CD4-positive, alpha-beta T cell treated with Interferon gamma for 1 hour (primary cell): Measurements from ENCODE around the gene PRLHR.
"Not testable (repeated sequence)": the region's sequence is repeated elsewhere in the genome, so short reads cannot be mapped to it uniquely, and the experiment has no call there.

Experiments used
- DNase-seq: peaks from one replicate; pipeline ENCODE4 v3.0.0-alpha.2; 2020

The PRLHR gene

DNA sequence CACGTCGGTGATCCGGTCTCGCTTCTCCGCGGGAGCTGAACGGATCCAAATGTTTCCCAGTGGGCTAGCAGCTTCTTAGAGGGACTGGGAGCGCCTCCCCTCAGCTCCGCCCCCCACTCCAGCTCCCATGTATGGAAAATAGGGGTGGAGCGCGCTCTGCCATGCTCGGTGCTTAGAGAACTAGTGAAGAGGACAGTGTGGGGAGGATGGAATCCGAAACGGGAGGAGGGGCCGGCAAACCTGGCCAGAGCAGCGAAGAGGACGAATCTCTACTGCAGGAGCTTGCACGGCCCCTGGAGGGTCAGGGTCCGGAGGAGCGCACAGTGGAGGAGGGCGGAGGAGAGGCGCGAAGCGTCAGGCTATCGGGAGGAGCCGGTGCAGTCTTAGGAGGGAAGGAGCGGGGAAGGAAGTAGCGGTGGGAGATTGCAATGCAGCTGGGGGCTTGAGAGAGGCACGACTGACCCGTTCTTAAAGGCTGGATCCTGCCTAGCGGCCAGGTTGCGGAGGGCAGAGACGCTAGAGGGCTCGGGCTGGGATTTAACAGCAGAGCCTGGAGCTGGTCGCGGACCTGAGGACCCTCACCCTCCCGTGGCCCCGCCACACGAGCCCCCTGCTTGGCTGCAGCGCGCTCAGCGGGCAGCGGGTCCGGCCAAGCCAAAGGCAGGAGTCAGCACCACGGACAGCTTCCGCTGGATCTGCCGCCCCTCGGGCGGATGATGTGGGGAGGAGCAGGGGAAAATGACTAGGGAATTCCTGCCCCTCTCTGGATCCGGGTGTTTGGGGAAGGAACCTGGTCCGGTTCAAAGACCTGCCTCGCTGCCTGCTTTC is at the start of gene PRLHR:
PRLHR (minus strand) TSS at position 51 of the 828 bp plus-strand sequence. CDS start 404 bp downstream, outside the sequence.
- DNase-seq, result no peak

DNA sequence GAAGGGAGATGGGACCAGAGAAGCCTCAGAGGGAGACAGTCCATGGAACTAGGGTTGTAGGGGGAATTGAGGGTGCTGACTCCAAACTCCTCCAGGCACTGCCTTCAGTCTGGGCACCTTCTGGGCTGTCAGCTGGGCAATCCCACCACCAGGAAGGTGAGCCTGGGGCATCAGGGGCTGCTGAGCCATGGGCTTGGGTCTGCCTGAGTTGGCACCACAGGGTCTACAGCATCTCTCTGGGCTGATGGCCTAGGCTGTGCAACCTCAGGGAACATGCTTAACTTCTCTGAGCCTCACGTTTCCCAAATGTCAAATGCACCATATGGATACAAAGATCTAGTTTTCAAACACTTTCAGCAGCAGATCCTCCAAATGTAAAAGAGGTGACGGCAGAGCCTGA is 46.8 kb upstream of the PRLHR start:
- no peak for DNase-seq

DNA sequence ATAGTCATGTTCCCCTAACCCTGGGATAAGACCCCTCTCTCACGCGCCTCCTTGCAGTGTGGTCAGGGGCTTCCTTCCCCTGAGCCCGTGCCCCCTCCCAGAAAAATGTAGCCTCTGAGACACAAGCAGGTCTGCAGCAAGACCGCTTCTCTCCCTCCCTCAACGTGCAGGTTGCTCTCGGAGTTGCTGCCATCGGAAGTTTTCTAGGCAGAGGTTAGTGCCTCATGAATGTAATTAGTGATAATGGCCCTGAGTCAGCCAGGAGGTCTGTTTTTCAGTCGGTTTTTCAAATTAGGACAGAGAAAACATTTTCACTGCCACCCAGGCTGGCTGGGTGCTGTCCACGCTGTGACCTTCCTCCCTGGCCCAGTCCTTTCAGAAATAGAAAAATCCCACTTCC is 43.2 kb upstream of the PRLHR start:
- no peak for DNase-seq

DNA sequence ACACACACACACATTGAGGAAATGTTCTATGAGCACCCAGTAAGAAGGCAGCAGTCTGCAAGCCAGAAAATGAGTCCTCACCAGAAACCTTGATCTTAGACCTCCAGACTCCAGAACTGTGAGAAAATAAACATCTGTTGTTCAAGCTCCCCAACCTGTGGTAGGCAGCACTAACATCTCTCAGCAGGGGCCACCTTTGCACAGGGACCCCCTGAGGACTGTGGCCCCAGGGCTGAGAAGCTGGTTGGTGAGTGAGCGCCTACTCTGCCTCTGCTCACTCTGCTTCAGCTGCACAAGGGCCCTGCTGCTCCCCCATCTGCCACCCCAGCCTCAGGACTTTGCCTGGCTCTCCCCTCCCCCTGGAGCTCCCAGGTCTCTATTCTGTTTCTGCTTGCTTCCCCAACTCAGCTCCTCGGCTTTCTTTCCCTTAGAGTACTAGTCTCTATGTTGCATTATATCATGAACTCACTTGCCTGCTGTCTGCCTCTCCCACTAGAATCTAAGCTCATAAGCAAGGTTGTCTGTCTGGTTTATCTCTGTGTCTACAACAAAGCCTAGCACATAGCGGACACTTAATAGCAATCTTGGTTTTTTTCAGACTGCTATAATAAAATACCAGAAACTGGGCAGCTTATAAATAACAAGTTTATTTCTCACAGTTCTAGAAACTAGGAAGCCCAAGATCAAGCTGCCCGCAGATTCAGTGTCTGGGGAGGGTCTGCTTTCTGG is 40.4 kb upstream of the PRLHR start:
- DNase-seq, result no peak

DNA sequence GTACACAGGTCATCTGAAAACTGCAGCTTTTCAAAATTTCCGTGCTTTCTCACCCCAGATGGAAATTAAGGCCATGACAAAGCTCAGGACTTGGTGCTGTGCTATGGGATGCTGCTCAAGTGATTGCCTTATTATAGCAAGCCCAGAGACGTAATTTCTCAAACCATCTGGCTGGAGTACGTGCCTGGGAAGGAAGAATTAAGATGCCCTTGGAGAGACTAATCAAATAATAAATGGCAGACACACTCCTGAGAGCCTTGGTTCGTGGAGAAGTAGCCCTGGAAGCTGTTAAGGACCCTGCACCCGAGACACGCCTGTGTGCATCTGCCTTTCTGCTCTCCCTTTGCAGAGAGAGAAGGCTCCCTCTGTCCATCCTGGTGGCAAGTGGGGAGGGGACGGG is 38.3 kb upstream of the PRLHR start:
- no peak for DNase-seq

DNA sequence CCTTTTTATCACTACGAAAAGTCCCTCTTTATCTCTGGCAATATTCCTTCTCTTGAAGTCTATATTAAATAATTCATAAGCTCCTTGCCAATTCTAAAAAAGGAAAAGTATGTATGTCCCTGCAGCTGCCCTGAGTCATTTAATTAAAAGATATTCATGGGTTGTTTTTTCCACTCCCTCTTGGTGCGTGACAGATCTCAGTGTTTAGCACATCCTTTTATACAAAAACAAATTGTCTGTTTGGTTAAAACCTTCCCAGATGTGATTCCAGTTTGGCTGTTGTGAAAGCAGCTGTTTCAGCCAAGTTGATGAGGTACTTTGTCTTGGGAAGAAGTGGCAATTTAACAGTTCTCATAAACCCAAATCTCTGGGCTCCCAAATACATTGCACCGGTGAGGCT is 33.8 kb upstream of the PRLHR start:
- no peak for DNase-seq

DNA sequence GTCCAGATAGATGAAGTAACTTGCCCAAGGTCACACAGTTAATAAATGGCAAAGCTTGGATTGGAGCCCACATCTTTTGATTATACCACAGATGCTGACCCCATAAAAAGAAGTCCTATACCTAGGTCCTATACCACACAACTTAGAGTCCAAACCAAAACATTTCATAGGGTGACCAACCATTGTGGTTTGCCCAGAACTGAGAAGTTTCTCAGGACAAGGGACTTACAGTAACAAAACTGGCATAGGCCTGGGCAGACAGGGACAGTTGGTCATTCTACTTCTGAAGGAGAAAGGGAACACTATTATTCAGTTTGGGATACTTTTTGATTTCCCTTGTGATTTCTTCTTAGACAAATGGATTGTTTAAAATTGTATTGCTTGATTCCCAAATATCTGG is 32.9 kb upstream of the PRLHR start:
- DNase-seq, result no peak

DNA sequence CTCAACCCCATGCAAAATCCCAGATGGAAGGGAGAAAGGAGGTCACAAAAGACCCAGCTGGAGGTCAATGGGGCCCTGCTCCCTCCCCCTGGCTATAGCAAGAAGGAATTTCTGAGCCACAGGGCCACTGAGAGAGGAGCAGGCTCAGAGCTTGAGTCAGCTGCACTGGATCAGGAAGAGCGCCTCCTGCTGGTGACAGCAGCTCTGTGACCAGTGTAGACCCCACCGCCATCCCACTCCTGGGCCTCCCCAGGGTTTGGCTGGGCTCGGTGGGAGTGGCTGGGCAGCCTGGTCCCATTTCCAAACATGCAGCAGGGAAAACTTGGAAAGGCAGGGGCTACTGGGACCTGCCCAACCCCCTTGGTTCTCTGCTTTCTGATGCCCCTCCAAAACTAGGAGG is 31.5 kb upstream of the PRLHR start:
- DNase-seq, result no peak

DNA sequence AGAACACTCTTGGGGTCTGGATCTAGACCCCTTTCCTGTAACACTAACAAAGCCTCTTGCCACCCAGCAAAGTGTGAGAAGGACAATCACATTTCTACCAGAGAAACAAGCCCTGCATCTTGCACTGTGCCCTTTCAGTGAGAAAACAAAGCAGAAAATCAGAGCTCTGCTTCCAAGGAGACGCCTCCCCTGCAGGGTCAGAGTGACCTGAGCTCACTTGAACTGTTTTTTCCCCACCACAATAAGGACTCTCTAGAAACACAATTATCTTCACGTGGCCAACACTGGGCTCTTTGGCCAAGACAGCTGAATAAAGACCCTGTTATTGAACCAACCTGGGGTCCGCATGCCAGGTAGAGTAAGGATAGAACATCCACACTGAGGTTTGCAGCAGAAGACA is 30.1 kb upstream of the PRLHR start:
- no peak for DNase-seq

DNA sequence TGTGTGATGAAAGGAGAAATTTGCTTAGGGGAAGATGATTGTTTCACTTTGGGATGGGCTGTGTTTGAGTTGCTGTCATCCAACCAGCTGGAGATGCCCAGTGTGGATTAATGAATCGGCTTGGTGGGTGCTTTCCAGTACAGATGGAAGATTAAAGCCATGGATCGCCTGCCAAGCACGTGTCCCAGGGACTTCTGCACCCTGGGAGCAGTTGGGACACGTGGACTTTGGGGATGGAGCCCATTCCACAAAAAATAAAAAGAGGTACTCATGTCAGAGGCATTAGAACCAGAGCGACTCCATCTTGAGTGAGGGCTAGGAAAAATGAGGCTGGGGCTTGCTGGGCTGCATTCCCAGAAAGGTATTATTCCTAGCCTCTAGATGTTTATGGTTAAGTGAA is 29.3 kb upstream of the PRLHR start:
- no peak for DNase-seq

DNA sequence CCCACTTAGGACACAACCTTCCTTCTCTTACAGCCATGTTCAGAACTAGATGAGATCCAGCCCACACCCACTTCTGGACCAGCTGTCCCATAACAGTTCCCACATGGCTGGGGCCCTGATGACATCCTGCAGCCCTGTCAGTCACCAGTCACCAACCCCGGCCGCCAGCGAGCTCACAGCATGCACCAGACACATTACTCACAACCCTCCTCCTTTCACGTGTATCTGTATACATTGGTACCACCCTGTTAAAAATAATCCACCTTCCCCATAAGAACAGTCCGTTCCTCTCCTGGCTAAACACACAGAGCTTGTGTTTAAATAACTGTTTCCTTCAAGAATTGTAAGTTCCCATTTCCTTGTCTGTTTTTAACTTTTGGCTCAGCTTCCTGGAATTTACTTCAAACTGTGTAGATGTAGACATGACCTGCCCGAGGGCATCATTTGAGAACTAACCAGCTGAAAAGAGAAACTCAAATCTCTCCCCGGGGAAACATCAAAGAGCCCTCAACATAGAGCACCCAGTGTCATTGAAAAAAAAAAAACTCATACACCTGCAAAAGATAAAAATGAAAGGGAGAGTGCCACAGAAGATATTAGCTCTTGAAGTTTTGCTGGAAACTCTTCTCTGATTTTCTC is 26.0 kb upstream of the PRLHR start:
- no peak for DNase-seq

DNA sequence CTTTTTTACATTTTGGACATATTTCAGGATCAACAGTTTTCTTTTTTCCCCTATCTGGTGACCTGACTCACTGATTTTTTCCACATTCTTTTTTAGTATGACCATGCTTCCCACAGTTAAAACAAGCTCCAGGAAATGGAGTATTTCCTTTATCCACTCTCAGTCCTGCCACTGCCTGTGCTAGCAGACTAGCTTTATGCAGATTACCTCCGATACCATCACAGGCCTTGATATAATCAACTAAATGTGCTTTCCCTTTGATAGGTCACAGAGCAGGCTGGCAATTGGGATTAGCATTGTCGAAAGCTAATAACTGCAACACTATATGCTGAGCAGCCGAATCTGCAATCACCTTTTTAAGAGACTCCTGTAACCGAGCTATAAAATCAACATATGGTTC is 18.4 kb upstream of the PRLHR start:
- not testable (repeated sequence) for DNase-seq

DNA sequence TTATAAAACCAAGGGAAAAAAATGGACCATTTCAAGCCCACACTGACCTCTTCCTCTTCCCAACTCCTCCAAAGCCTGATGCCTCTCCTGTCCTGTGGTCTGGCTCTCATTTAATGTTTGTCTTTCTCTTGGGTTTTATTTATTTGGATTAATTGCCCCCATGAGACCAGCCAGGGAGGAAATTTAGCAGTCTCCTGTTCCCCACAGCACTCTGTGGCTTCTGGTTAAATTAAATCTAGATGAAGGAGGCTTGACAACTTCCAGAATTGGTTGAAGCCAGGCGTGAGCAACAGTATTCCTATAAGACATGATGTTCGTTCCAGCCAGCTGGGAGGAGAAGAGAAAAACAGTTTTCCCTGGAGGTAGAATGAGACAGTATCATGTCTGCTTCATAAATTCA is 15.1 kb upstream of the PRLHR start:
- DNase-seq, result no peak

DNA sequence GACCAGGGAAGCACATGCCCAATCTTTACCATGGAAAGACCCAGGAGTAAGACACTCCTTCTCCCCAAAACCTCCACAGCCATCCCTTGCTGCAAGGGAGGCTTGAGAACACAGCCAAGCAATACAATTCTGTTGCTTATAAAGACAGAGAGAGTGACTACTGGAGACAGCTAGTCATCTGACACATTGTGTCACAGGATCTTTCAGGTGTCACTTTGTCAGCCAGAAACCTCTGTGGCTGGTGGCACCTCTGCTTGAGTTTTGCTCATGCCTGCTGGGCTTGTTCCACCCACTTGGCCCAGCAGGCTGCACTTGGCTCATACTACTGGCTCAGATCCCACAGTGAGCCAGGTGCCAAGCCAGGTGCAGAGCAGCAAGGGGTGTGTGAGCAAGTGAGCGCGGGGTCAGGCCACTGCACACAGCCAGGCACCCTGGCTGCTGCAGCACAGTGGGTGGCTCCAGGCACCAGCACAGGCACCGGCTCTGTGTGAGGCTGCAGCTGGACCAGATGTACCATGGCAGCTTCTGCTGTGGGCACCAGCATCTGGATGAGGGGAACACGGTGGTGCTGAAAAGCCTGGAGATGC is 12.4 kb upstream of the PRLHR start:
- no peak for DNase-seq

DNA sequence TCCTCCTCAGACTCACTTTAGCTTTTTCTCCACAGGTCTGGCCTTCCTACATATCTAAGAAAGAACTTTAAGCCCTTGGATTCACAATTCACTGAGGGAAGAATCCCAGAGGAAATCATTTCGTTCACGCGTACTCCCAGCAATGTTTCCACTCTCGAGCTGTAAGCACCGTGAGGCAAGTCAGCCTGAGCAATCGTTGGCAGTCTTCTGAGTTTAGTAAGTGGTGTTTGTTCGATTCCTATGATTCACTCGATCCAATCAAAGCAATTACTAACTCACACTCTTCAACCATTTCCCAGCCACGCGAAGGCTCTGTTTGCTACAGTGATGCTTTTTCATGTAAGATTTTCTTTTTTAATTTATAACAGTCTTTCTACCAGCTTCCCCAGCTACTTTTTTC is 10.2 kb upstream of the PRLHR start:
- DNase-seq, result no peak

DNA sequence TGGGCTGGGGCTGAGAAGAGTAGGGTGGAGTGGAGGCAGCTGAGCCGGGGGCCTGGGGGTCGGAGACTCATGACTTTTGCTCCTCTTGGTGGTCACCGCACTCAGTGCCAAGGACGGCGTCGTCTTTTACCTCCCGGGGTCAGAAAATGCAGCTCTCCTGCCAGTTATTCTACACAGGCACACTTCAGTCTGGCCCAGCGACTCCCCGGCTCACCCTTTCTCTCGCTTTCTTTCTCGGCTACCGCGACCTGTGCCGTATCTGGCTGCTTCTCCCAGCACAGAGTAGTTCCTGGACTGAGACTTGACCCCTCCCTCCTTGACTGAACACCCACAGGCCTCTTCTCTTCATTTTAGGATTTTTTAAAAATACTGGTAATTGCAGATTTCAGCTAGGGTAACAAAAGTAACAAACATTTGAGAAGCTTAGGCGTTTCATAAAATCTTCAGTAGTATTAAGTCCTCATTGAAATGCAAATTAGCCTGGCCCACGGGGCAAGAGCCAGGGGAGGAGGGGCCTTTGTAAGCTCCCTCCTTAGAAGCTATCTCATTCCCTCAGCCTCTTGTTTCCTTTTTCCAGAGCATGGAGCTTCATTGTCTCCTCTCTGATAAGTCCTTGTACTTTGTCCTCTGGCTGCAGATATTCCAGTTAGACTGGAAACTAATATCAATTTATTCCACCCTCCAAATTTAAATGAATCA is 1.1 kb upstream of the PRLHR start:
- no peak for DNase-seq

DNA sequence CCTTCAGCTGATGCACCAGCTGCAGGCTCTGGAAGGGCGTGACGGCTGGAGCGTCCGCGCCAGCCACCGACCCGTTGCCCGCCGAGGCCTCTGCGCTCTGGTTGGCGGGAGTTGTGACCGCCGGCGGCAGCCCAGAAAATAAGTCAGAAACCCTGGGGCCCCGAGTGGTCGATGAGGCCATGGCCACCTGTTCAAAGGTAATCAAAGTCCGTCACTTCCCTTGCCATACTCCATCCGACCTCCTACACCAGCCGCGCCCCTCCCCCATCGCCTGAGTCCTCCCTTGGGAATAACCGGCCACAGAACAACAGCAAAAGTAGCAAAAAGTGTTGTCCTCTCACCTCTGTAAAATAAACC is 406 bp downstream of the PRLHR start:
- no peak for DNase-seq

DNA sequence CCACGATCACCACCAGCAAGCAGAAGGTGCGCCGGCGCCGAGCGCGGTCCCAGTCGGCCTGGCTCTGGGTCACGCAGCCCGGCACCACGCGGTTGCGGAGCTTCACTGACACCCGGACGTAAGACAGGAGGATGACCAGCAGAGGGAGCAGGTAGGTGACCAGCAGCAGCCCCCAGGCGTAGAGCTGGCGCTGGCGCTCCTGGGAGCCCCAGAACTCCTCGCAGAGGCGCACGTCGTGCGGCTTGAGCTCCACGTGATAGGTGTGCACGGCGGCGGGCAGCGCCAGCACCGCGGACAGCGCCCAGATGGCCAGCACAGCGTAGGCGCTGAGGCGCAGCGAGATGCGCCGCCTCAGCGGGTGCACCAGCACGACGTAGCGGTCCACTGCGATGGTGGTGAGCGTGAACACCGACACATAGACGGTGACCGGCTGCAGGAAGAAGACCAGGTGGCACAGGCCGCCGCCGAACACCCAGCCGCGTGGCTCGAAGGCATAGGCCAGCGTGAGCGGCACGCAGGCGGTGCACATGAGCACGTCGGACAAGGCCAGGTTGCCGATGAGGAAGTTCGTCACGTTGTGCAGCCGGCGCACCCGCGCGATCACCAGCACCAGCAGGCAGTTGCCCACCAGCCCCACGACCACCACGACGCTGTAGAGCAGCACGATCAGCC is 920 bp downstream of the PRLHR start:
- peak; percentile 32 for DNase-seq

DNA sequence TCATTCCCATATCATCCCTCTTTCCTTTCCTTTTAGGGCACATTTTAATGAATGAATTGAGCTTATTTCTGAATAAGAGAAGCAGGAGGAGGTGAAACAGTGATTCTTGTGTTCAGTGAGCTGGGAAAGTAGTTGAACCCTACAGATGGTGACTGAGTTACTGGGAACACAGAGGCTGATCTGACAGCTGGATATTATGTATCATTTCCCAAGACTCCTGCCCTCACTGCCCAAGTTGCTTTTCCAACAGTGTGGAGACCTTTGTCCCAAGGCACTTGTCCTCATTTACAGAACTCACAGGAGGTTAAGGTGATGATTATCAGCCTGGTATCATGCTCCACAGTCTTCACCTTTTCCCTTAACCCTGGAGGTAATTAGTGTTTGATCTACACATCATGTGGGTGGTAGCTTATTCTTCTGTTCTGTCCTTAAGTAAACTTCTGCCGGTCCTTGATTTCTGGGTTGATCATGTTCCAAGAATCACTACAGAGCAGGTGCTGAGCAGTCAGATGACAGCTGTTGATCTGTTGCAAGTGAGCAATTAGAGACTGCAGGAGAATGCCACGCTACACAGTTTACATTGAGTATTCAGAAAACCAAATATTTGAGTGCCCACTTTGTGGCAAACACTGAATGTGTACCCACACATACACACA is 2.6 kb downstream of the PRLHR start:
- DNase-seq, result no peak

DNA sequence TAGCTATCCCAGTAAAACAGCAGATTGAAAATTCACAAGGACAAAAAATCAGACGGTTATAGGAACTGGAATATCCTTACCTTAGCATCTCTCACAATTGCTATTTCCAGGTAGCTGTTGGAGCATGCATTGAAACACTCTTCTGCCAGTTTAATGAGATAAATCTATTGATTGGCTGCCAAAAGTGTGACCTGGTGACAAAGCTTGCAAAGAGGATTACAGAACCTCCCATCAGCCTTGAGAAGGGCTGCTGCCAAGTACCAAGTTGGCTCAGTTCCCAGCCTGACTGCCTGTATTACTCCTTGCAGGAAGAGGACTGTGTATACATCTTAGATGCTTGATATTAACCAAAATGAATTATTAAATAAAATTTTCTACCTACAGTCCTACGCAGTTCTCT is 5.1 kb downstream of the PRLHR start:
- DNase-seq, result no peak

DNA sequence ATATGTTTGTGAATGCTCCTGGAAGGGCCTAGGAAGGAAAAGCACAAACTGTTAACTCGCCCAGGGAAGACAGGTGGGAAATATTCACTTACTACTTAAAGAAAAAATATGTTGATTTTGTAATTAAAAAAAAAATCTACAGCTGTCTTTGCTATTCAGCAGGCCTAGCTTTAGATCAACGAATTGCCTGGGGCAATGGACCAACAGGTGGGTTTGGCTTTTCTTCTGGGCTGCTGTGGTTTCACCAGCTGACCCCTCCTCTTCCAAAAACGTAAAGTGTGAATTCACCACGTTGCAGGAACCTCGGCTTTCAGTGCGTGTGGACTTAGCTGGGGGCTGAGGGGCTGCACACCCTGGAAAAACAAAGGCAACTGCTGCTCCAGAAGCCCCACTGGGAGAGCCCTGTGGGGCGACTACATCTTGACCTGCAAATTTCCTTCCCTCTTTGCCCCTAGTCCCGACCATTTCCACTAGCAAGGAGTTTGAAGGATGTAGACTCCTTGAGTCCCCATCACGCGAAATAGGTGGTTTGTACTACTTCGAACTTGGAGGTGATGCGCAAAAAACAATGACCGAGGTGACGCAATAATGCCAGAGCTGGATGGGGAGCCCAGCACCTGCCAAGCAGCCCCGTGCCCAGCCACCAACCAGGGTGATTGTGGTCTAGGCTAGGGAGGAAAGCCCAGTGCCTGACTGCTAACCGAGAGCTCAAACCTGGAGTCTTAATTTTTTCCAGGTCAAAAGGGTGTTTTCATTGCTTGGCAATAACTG is 7.4 kb downstream of the PRLHR start:
- no peak for DNase-seq
